Measurements from ENCODE around the gene RAMAC.
"Not testable (repeated sequence)": the region's sequence is repeated elsewhere in the genome, so short reads cannot be mapped to it uniquely, and the experiment has no call there.

RAMAC gene

DNA sequence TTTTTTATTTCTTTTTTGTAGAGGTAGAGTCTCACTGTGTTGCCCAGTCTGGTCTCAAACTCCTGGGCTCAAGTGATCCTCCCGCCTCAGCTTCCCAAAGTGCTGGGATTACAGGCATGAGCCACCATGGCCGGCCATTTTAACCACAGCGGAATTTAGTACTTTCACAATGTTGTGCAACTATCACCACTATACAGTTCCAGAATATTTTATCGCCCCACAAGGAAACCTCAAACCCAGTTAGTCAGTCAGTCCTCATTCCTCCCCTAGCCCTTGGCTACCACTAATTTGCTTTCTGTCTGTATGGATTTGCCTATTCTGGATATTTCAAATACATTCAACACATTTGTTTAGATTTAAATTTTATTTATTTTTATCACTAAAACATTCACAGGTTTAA is 17.9 kb upstream of the RAMAC start:
- peak; percentile 93 for DNase-seq (ENCODE audit: low read depth)

DNA sequence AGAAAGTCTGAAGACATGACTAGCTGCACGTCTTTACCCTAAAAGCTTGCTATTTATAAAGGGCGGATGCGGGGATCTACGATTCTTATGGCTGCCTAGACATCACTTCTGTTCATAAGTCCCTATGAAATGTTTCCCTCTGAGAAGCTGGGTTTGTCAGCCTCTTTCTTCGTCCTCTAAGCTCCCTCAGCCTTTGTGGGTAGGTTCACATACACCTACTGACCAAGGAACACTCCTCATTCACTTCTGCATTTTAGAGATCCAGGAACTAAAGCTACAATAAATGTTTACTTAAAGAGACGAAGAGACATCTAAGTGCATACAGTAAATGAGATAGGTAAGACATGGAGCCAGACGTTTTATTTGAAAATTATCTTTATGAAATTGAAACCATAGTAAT is 16.7 kb upstream of the RAMAC start:
- no peak for DNase-seq (ENCODE audit: low read depth)

DNA sequence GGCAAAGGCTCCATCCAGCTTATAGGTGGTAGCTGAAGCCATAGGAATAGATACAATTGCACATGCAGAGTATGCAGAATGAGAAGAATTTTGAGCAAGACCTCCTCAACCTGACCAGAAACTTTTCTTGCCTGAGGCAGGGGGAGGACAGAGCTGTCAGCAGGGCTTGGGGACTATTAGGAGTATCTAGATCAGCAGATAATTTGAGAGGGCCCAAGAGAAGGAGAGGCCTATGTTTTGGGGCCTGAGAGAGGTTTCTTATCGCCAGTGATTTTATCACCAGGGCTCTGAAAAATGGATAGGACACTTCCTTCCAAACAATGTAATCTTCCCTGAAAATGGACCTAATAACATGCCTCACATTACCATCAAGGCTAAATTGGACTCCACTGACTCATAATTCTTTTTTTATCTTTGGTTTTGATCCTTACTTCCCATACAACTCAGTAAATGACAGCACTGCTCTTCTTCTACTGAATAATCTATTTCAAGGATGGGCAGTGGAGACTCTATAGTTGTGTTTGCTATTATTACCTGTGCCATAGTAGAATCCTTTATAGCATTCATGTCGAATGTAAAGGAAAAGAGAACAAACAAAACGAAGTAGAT is 15.8 kb upstream of the RAMAC start:
- peak; percentile 18 for DNase-seq (ENCODE audit: low read depth)

DNA sequence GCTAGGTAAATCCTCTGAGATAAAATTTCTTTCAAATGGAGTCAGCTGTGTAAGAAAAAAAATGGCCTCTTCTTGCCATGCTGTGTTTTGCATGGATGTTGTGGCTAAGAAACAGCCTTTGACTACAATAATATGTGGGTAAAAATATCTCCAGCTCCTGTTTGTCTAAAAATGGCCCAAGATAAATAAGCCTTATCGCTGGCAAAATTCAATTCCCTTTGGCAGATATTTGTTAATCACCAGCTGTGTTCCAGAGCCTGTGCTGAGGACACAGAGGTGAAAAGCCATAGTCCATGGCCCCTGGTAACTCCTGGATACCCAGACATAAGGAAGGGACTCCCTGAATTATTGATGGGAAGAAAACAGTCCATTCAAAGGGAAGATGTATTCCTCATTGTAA is 15.3 kb upstream of the RAMAC start:
- DNase-seq (ENCODE audit: low read depth): peak; percentile 15

DNA sequence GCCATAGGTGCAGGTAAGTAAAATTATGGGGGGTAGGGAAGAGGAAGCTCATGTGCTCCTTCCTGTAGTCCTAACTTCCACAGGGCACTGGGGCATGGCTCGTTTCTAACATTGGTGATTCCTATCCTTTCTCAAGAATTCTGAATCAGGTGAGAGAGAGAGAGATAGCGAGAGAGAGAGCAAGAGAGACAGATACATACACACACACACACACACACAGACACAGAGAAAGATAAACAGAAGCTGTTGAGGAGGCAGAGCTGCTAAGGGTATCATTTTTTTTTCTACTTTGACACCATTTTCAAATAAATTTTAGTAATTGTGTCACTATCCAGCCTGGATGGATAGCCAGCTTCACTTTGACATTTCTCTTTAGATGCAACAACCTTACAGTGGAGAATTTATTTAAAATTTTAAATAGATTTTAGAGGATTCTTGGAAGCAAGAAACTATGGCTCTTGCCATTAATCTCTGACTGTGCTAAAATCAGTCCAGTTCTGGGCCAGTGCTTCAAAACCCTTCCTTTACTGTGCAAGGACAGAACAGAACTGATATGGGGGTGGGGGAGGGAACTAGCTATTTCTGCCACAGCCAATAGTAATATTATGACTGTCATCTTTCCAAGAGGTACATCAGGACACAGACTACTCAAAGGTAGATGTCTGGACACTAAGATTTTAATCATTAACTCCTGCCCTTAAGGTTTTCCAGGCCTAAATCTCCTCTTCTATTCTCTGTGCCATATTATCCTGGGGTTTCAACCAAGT is 14.6 kb upstream of the RAMAC start:
- peak; percentile 10 for DNase-seq (ENCODE audit: low read depth)

DNA sequence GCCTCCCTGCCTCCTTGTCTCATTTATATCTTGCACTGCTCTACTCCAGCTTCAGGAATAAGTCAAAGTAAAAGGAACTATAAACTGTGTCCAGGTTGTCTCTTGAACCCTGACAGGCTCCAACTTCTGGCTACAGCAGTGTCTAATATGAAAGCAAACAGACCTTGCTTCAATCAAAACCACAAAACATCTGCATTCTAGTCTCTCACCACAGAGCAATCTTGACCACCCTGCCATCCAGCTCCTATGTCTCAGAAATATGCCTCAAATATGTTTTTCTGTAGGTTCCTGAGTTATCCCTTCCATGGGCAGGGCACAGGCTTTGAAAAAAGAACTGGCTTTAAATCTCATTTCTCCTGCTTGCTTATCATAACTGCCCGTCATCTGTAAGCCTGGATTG is 13.0 kb upstream of the RAMAC start:
- DNase-seq (ENCODE audit: low read depth): peak; percentile 74

DNA sequence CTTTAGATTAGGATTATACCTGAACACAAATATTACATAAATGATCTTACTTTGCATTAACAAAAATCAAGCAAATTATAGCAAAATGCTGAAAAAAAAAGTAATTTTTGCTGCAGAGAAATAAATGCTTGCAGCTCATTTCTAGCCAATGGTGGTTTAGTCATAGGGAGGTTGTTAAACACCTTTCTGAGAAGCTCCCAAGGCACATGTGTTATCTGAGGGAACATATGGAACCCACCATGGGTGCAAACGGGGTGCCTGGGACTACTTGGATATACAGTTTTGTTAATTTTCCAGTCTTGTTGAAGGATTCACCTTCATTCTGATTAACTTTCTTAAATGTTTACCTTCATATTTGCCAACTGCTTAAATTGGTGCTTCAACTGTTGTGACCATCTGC is 8.9 kb upstream of the RAMAC start:
- DNase-seq (ENCODE audit: low read depth): no peak

DNA sequence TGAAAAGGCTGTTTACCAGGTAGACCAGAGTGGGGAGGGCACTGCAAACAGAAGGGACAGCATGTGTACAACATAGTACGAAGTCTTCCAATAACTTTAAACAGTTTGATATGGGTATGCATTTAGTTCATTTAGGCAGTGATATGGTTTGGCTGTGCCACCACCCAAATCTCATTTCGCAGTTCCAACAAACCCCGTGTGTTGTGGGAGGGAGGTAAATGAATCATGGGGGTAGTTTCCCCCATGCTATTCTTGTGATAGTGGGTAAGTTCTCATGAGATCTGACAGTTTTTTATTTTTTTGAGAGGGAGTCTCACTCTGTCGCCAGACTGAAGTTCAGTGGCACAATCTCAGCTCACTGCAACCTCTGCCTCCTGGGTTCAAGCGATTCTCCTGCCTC is 7.6 kb upstream of the RAMAC start:
- no peak for DNase-seq (ENCODE audit: low read depth)

DNA sequence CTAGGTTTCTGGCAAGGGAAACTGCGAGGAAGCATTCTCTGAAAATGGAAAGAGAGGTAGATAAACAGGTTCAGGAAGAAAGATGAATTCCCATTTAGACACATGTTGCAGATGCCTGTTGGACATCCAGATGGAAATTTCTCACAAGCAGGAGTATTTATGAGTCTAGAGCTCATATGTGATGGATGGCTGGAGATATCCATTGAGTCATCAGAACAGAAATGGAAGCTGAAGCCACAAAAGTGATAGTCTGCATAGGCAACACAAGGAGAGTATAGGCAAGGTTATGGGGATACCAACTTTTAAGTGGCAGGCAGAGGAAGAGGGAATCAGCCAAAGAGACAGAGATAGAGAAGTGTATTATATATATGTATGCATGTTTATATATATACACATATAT is 6.3 kb upstream of the RAMAC start:
- DNase-seq (ENCODE audit: low read depth): peak; percentile 83

DNA sequence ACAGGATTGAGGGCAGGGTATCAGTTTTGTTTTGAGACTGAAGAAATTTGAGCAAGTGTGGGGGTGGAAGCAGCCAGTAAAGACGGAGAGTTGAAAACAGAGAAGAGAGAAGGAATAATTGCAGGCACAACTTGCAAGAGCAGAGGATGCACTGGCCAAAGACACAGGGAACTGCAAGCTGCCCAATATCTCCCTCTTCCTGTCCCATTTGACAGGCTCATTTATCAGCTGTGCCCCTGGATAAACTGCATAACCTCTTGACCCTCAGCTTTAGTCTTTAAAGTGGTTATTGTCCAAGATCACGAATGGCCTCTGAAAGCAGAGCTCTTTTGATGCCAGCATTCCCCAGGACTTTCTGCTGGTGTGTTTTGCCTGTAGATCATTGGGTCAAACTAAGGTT is 5.0 kb upstream of the RAMAC start:
- DNase-seq (ENCODE audit: low read depth): no peak

DNA sequence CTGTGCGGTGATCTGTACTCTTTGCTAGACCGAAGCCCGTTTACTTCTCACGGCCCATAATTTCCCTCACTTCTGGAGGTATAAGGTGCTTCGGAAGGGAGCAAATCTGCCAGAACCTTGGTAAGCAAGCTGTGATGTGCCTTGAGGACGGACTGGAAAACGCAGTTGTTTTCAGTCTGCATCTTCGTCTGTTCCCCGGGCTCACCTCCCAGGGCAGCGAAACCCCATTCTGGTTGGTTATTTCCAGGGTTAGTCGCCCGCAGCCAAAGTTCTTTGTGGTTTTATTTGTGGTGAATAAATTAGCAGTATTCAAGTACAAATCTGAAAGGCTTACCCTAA is 401 bp downstream of the RAMAC start:
- peak; percentile 23 for DNase-seq (ENCODE audit: low read depth)

DNA sequence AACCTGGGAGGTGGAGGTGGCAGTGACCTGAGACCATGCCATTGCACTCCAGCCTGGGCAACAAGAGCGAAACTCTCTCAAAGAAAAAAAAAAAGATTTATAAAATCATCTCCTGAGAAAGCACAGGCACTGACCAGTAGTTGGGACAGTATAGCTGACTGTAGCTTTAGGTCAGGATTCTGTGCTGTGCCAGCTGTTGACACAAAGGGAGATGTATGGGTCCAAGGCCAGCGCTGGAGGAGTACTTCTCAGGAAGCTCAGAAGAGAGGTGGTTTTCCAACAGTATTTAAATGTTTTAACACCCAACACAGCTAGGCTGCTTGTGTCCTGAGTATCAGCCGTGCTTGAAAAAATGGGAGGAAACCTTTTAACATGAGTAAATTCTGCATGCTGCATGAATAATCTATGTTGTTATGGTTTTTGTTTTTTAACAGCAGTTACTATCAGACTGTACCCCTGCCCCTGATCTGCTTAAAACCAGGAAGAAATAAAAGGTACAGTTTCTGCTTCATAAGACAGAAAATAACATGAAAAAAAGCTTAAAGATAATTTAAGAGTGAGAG is 6.5 kb downstream of the RAMAC start:
- DNase-seq (ENCODE audit: low read depth): no peak

DNA sequence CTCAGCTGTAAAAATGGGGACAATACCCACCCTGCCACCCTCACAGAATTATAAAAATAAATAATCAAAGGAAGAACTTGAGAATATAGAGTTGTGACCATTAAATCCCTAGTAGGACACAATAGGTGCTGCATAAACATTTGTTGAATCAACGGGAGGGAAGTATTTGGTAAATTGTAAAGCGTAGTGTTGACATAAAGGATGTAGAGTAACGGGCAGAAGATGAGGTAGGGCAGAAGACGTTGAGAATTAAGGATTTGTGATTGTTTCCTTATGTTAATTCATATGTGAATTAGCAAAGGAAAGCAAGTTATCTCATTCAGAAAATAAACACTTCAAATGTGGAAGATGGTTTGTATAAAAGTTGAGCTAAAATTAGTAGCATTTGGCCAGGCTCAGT is 7.1 kb downstream of the RAMAC start:
- no peak for DNase-seq (ENCODE audit: low read depth)

DNA sequence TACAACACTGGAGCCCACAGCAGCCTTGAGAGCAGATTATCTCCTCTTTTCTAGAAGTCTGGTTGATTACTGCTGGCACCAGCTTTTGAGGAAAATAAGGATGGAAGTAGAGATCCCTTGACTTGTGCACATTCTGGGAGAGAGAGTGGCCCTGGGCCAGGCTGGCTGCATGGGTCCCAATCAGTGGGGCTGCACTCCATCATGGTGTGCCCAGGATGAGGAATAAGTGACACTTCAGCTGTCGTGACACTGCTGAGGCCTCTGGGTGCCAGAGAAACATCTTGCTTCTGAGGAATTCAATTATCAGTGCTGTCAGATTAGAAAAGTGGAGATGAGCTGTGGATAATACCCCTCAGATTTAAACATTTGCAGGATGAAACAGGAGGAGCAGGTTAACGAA is 9.1 kb downstream of the RAMAC start:
- no peak for DNase-seq (ENCODE audit: low read depth)

DNA sequence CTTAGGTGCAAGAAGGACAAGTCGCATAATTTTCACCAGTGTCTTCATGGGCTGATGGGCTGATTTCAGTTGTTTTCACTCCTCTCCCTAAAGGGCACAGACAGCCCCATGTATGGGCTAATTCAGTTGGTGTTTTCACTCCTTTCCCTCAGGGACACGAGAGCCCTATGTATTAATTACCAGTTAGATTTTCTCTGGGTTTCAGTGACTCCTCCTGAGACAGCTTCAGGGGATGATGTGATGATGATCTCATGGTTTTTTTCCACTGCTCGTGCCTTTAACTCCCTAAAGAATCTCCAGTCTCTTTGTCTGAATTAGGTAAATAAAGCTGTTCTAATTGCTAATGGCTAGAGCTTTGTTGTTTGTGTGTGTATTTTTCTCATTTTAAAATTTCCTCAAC is 9.9 kb downstream of the RAMAC start:
- no peak for DNase-seq (ENCODE audit: low read depth)

DNA sequence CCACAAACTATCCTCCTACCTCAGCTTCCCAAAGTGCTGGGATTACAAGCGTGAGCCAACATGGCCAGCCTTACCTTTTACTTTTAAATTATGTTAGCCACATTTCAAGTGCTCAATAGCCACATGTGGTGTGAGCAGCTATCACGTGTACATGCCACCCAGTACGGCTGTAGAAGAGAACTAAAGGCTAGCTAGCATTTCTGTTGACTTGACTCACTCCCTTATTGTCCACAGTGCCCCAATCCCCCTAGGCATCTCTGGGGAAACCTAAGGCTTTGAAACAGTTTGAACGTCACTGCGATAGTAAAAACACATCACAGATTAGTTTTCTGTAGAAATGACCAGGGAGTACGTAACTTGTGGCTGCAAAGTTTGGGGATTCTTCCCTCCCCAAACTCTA is 13.4 kb downstream of the RAMAC start:
- no peak for DNase-seq (ENCODE audit: low read depth)

DNA sequence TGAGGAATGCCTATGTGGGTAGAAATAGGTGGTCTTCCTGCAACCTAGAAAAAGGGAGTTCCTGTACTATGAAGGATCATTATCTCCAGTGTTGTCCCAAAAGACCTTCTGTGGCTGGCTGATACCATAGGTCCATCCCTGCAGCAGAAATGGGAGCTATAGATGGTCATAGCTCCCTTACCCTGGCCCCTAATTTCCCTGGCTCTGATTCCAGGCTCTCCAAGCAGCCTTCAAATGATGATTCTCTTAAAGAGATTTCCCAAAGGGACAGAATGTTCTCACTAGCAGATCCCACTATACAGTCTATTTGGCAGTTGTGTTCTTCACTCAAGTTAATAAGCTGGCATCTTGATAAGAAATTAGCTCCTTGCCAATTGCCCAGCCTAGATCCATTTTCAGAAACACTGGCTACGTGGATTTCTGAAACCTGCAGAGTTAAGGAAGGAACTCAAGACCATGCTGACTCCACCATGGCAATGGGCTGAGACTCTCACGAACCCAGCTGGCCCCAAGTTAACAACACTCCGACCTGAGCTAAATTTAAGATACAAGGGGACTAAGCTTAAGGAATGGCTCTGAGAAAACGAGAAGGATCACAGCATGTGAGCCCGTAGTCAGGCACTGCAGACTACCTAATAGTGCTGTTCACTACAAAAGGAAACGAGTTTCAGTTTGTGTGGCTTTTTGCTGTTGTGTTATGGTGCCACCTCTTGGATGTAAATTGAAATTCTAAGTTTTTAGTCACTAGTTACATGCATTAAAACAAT is 14.1 kb downstream of the RAMAC start:
- peak; percentile 64 for DNase-seq (ENCODE audit: low read depth)

DNA sequence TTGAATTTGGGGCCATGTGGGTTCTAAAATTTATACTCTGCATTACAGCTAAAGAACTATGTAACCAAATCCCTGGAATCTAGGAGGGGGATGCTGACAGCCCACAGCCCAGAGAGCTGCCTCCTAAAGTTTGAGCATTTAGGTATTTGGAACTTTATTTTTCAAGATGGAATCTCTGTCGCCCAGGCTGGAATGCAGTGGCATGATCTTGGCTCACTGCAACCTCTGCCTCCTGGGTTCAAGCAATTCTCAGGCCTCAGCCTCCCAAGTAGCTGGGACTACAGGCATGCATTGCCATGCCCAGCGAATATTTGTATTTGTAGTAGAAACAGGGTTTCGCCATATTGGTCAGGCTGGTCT is 14.6 kb downstream of the RAMAC start:
- not testable (repeated sequence) for DNase-seq (ENCODE audit: low read depth)

DNA sequence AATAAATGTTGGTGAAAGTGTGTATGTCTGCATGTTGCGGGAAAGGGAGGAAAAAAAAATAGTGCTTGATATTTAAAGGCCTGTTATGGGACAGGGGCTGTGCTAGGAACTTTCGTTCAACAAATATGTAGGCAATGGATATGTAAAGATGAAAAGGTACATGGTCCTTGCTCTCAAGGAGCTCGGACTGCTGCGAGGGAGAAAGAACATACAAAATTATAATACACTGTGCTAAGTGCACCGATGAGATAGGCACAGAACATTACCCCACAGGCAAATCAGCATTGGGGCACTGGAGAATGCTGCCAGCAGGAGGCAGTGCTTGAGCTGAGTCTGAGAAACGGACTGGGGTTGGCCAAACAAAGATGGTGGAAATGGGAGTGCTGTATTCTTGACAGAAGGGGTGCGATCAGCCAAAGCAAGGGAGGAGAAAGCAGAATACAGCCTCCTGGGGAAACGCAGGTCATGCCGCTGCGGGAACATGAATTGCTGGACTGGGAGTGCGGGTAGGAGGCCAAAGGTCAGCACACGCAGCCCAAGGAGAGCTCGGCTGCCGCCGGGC is 24.8 kb downstream of the RAMAC start:
- peak; percentile 77 for DNase-seq (ENCODE audit: low read depth)

DNA sequence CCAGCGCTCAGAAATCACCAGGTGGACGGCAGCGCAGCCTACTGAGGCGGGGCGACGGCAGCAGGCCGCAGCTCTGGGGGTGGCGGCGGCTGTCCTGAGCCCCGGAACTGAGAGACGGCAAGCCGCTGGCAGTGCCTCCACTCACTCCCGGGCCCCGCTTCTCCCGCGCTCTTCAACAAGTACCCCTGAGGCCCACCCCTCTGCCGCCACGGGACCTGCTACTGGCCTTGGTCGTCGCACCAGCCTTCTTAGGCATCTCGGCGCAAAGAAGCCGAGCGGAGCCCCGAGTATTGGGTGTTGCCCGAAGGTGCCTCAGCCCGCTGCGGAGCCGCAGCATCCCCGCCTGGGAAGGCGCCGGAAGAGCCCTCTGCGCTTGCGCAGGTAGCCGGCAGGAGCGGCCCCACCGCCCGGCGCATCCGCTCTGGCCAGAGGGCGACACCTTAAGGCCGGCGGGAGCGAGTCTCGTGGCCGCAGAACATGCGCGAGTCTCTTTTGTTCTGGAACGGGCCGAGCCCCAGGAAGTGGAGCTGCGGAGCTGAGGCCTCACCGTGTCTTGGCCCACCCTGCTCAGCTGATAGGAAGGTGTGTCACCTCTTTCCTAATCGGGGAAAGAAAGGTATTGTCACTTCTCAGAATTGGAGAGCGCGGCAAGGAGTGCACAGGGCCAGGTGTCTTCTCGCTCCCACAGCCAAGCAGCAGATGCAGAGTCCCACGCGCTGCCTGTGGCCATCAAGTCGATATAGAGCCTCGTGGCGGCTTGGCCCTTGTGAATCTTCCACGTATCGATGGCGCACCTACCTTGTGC is 25.5 kb downstream of the RAMAC start, which contains the start of gene C15orf40:
Gene C15orf40, minus strand, starts transcription at position 369 of the 805 bp plus-strand sequence. Its CDS starts 32 bp downstream, at position 337.
- peak; percentile 85 for DNase-seq (ENCODE audit: low read depth)

DNA sequence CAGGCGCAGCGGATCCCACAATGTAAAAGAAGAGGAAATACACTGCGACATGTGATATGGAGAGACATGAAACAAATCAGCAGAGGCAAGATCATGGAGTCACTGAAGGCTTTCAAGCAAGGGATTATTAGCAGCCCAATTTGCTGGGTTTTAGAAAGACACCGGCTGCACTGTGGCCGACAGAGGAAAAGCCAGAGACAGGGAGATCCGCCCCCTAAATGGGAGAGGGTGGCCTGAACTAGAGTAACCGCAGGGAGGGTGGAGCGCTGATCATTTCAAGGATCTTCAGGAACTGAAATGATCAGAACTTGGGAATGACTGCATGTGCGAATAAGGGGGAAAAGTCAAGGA is 26.0 kb downstream of the RAMAC start:
- no peak for DNase-seq (ENCODE audit: low read depth)

DNA sequence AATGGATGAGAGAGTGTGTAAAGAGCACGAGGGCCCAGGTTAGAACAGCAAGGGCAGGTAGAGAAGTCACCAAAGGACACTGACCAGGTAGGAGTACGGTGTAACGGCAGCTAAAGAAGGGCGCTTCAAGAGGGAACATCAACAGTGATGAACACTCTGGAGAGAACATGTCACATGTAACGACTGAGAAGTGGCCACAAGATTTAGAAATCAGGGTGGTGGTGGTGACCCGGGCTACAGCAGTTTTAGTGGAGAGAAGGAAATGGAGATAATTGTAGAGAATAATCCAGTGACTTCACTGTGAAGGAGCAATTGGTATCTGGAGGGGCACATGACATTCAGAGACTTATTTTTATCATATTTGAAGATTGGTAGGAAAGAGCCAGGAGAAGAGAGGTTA is 26.6 kb downstream of the RAMAC start:
- no peak for DNase-seq (ENCODE audit: low read depth)
